HG03460 (cell line): ENCODE results near the gene ZNF326.

Experiments
- ATAC-seq: cut with Tn5 transposase; IDR thresholded peaks from one replicate; pipeline ENCODE4 v1.9.1; 2021; ENCODE audit not compliant: unreplicated experiment

ZNF326 gene

DNA sequence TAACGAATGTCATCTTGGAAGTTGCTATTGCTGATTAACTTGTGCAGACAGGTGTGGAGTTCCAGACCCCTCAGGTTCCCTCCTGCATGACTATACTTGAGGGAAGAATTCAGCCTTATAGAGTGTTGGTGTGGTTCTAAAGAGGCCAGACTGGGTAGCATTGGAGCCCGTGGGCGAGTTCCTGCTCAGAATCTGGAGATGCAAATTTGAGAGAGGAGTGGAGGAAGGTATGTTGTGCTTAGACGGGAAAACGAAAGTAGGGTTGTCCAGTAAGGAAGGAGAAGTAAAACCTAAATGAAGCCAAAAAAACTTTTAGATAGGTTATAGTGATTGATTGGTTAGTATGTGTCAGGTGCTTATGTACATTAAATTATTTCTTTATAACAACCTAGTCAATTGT, 79.2 kb downstream of the ZNF326 start:
- no peak for ATAC-seq

DNA sequence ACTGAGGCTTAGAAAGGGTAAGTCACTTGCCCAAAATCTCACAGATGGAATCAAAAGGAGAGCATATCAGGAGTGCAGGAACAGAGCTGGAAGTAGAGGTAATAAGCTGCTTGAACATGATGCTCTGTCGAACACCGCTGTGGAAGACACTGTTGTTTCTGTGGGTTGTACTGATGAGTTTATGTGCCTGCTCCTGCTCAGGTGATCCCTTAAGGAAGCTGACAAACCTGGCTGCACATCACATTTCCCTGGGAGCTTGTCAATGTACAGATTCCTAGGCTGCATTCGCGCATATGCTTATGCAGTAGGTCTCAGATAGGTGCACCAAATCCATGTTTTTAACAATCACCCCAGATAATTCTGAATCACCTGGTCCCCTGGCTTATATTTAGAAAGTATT, 79.7 kb downstream of the ZNF326 start:
- ATAC-seq: no peak

DNA sequence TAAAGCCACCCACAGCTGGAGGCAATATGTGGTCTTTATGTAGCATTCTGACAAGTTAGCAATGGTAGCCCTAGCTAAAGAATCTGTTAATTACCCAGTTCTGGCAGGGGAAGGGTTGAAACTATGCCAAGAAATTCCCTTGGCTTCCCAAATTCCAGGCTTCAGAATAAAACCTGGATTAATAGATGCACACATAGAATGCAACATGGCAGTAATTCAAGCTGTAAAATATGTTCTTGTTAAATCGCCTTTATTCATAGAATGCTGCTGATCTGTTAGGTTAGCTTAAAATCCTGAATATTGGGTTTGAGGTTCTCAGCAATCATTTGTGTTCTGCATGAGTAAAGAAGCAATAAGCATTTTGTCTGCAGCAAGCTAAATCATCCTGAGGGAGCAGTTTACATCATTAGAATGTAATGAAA, 80.1 kb downstream of the ZNF326 start:
- no peak for ATAC-seq

DNA sequence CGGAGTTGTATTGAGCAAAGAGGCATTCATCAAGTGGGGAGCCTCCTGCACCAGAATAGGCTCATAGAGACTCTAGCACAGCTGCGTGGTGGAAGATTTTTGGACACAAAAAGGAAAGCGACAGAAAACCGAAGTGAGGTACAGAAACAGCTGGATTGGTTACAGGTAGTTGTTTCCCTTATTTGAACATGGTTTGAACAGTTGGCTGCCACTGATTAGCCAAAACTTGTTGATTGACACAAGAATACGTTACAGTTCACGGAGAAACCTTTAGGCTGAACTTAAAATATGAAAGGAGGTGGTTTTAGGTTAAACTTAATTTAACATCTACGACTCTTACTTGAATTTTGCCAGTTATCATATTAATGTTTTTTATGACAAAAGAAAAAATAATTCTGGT, 89.1 kb downstream of the ZNF326 start:
- ATAC-seq: no peak
